Stimulated activated CD8-positive, alpha-beta memory T cell treated with anti-CD3 and anti-CD28 coated beads, Interleukin-4, amount 100 ng/mL, for 24 hours (primary cell): ENCODE measurements around the gene NFATC4.
A peak's percentile ranks its signal among the peaks of the same experiment; 100 is the strongest.
"Not testable (repeated sequence)": the region's sequence is repeated elsewhere in the genome, so short reads cannot be mapped to it uniquely, and the experiment has no call there.

Source experiments
- DNase-seq: peaks from one replicate; pipeline ENCODE4 v3.0.0-alpha.2; 2020; ENCODE audit warnings: low read depth

Gene NFATC4

GRCh38 chr14:24367514-24368211 is at the start of gene NFATC4:
Gene NFATC4 (plus strand): TSS chr14:24368184. CDS start chr14:24368341, 157 bp downstream.
- DNase-seq = no peak

GRCh38 chr14:24321212-24321975 is 46.6 kb upstream of the NFATC4 start:
- DNase-seq = no peak

GRCh38 chr14:24322672-24323071 is 45.3 kb upstream of the NFATC4 start:
- DNase-seq = no peak

GRCh38 chr14:24323341-24323740 is 44.6 kb upstream of the NFATC4 start:
- DNase-seq = no peak

GRCh38 chr14:24324024-24324423 is 44.0 kb upstream of the NFATC4 start:
- no peak for DNase-seq

GRCh38 chr14:24325041-24325530 is 42.9 kb upstream of the NFATC4 start:
- DNase-seq = no peak

GRCh38 chr14:24325963-24326362 is 42.0 kb upstream of the NFATC4 start:
- no peak for DNase-seq

GRCh38 chr14:24327303-24327702 is 40.7 kb upstream of the NFATC4 start:
- no peak for DNase-seq

GRCh38 chr14:24327914-24328313 is 40.1 kb upstream of the NFATC4 start:
- DNase-seq = not testable (repeated sequence)

- no peak for DNase-seq
Observed at GRCh38 chr14:24329073-24329663, 38.8 kb upstream of the NFATC4 start.

- DNase-seq = peak; percentile 63
Observed at GRCh38 chr14:24329736-24330135, 38.2 kb upstream of the NFATC4 start.

- no peak for DNase-seq
Observed at GRCh38 chr14:24330973-24331674, 36.9 kb upstream of the NFATC4 start.

- DNase-seq = no peak
Observed at GRCh38 chr14:24331731-24332267, 36.2 kb upstream of the NFATC4 start.

- DNase-seq = peak; percentile 65
Observed at GRCh38 chr14:24332268-24332993, 35.6 kb upstream of the NFATC4 start.

- no peak for DNase-seq
Observed at GRCh38 chr14:24334431-24335291, 33.3 kb upstream of the NFATC4 start, which contains the start of gene ADCY4. Gene ADCY4 (minus strand): TSS chr14:24335071. CDS start chr14:24334652, 419 bp downstream.

GRCh38 chr14:24335461-24336171 is 32.4 kb upstream of the NFATC4 start:
- no peak for DNase-seq

- DNase-seq = no peak
Observed at GRCh38 chr14:24337144-24337823, 30.7 kb upstream of the NFATC4 start.

GRCh38 chr14:24337824-24338175 is 30.2 kb upstream of the NFATC4 start:
- no peak for DNase-seq

- DNase-seq = no peak
Observed at GRCh38 chr14:24338843-24339242, 29.1 kb upstream of the NFATC4 start.
